Lower leg skin (tissue), 3 donors: ENCODE measurements around the gene ERC2.

Experiments used
- POLR2A ChIP-seq, 2 donors: fragments of 450-650 bp; IDR thresholded peaks; one replicate each; pipeline ENCODE4 v1.6.1; 2016 to 2017; ENCODE audit warnings: antibody characterized with exemption in 2 of 2, mild to moderate bottlenecking in 1 of 2, moderate library complexity in 1 of 2
- TF ChIP-seq, protein P1 (sequence below), 3 donors: fragments of 450-650 bp; IDR thresholded peaks; one replicate each; pipeline ENCODE4 v1.5.1; 2016; ENCODE audit warnings: antibody characterized with exemption in 3 of 3, mild to moderate bottlenecking in 3 of 3, moderate library complexity in 2 of 3

DNA sequence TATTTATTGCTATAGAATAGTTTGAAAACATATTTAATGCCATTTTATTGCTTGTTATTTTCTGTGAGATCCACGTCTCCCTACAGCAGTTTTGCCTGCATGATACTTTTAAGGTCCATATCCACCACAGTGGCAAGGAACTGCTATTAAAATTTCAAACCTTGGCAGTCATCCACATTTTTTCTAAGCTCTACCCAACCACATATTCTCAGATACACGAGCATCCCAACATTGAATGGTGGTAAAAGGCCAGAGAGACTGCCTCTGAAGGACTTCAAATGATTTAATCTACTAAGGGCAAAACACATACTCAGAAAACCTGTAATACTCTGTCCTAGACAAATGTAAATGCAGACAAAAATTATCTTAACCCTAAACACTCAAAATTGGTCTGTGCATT is 173.1 kb downstream of the ERC2 start:
- TF ChIP-seq, protein P1, sequence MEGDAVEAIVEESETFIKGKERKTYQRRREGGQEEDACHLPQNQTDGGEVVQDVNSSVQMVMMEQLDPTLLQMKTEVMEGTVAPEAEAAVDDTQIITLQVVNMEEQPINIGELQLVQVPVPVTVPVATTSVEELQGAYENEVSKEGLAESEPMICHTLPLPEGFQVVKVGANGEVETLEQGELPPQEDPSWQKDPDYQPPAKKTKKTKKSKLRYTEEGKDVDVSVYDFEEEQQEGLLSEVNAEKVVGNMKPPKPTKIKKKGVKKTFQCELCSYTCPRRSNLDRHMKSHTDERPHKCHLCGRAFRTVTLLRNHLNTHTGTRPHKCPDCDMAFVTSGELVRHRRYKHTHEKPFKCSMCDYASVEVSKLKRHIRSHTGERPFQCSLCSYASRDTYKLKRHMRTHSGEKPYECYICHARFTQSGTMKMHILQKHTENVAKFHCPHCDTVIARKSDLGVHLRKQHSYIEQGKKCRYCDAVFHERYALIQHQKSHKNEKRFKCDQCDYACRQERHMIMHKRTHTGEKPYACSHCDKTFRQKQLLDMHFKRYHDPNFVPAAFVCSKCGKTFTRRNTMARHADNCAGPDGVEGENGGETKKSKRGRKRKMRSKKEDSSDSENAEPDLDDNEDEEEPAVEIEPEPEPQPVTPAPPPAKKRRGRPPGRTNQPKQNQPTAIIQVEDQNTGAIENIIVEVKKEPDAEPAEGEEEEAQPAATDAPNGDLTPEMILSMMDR (IDR thresholded peaks at IDR 0.05): no peak
- TF ChIP-seq POLR2A (IDR thresholded peaks at IDR 0.05): no peak
